ENCODE results near the gene AIFM1. TPM values are rescaled to one million over a fixed set of nuclear protein-coding genes. Genes with fewer than 3 reads are reported as not detected.

The AIFM1 gene
- total and polyA plus RNA-seq, 2 of the 4 experiments (the other 2 are of a cell fraction): 22.0 to 27.4 TPM

DNA sequence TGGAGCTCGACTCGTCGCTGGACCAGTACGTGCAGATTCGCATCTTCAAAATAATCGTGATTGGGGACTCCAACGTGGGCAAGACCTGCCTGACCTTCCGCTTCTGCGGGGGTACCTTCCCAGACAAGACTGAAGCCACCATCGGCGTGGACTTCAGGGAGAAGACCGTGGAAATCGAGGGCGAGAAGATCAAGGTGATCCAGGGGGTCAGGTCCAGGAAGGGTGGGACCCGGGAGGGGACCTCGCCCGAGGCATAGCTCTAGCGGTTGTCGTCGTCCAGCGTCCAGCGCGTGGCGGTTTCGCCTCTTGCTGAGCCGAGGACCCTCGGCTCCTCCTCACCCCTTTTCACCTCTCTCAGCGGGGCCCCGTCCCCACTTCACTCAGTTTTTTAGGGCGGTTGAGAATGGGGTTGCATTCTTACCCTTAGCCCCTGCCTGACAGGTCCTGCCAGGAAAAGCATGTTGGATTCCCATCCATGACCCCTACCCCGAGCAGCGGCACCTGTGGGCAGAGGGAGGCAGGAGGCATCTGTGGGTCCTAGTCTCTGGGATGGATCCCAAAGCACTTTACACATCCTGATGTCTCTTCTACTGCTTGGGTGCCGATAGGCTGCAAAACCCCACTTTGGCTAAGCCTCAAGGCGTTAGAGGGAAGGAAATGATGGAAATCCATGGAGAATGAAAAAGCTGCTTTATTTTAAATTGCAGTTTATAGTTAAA is 6.6 kb upstream of the AIFM1 start:
- H3K4me3 ChIP-seq (ENCODE audit: insufficient read depth, low read depth, low read length): peak overlapping the region; percentile 42
- no TSS peak for BruUV-seq (replicated peaks)
- peak overlapping the region; percentile 9 for H2AK9ac ChIP-seq (replicated peaks; ENCODE audit: low read depth, low read length, poor library complexity)
- no peak overlapping the region for H4K5ac ChIP-seq (ENCODE audit: low read depth, low read length)
- dilution Hi-C loops (cut with HindIII; ENCODE audit: low sequenced_read_pairs, unreplicated experiment) (no loop called here), in situ Hi-C loops (cut with MboI; ENCODE audit: low sequenced_read_pairs) (no loop called here), intact Hi-C loops (cut with micrococcal nuclease) (loop anchor here (5.0 kb wide), 1 partner anchor 60 kb away; the partner anchor contains the start of gene ELF4)
- ChIA-PET CTCF (no interaction called here), POLR2A (ENCODE audit: unreplicated experiment) (no interaction called here)
- peak overlapping the region; percentile 48; the same call in 1 of the 2 replicates for H2BK120ac ChIP-seq (ENCODE audit: low read depth, low read length)
- no peak for DNase-seq
- H3K18ac ChIP-seq (ENCODE audit: low read depth, low read length): no peak overlapping the region
- H3K4me2 ChIP-seq (ENCODE audit: low read depth, low read length): peak overlapping the region; percentile 3
- no peak overlapping the region for H2BK5ac ChIP-seq (ENCODE audit: low read depth, low read length, poor library complexity, severe bottlenecking)
- H4K91ac ChIP-seq (ENCODE audit: insufficient read depth, low read depth, low read length): peak overlapping the region; percentile 32; the same call in 1 of the 2 replicates
- H3K36me3 ChIP-seq (ENCODE audit: control insufficient read depth, insufficient read depth, low read length): no peaks in the 10 kb centered on the region
- H2AFZ ChIP-seq (replicated peaks; ENCODE audit: low read length, poor library complexity): peak overlapping the region; percentile 87
- 45% methylated on average over 10 of the region's 34 CpGs; no CpG with 5 or more reads in 1 of the 2 experiments for WGBS, 2 experiments (ENCODE audit: extremely low coverage in 2 of 2, insufficient read length in 1 of 2)
- 0 out of 2 replicates have a peak overlapping the region, but pooled peaks have one; percentile 41 for H3K14ac ChIP-seq (replicated peaks; ENCODE audit: low read depth, low read length)
- H3K27ac ChIP-seq (ENCODE audit: insufficient read depth, low read length): no peak overlapping the region
- no peaks in the 10 kb centered on the region for H3K79me1 ChIP-seq (ENCODE audit: low read depth in 1 of 2, low read length in 2 of 2)
- H2BK15ac ChIP-seq (ENCODE audit: low read depth, low read length): peak overlapping the region; percentile 22; the same call in 1 of the 3 replicates
- H3K9ac ChIP-seq (ENCODE audit: low read depth, low read length): no peak overlapping the region
- no peaks in the 10 kb centered on the region for H4K20me1 ChIP-seq (ENCODE audit: insufficient read depth, low read length)
- H2BK20ac ChIP-seq (ENCODE audit: low read depth, low read length): no peak overlapping the region
- peak overlapping the region; percentile 48; the same call in 1 of the 2 replicates for H3K4ac ChIP-seq (ENCODE audit: low read depth, low read length)
- no peak overlapping the region for H3K23ac ChIP-seq (ENCODE audit: low read depth, low read length)
- peaks cover 2% of the 10 kb centered on the region; the same call in 1 of the 2 replicates for H3K27me3 ChIP-seq (ENCODE audit: control insufficient read depth, insufficient read depth, low read length)
- no peak overlapping the region for H3K56ac ChIP-seq (ENCODE audit: extremely low read depth, insufficient read depth, low read length)
- H2AK5ac ChIP-seq (ENCODE audit: low read depth, low read length): 0 out of 2 replicates have a peak overlapping the region, but pooled peaks have one; percentile 69
- H3K9me3 ChIP-seq (ENCODE audit: control insufficient read depth, insufficient read depth, low read length): no peaks in the 10 kb centered on the region
- ATAC-seq (ENCODE audit: low read depth): no peak
- peaks cover 11% of the 10 kb centered on the region; the same call in 1 of the 2 replicates for H3K9me1 ChIP-seq (ENCODE audit: insufficient read depth, low read length)
- H4K8ac ChIP-seq (ENCODE audit: low read depth in 2 of 2, low read length in 2 of 2): peak overlapping the region; percentile 44 to 64; a peak in 2 of 4 replicates
- H3K4me1 ChIP-seq (ENCODE audit: control insufficient read depth, insufficient read depth, low read length): peaks cover 7% of the 10 kb centered on the region
- TF ChIP-seq POLR2A (IDR thresholded peaks at IDR 0.05; ENCODE audit: low read depth, low read length) (no peak), MAZ (IDR thresholded peaks at IDR 0.05; ENCODE audit: borderline replicate concordance, low read depth, low read length) (no peak), NFE2L2 (IDR thresholded peaks at IDR 0.05; ENCODE audit: low read depth, low read length) (no peak), MAFK (IDR thresholded peaks at IDR 0.05; ENCODE audit: low read depth, low read length) (no peak), RFX5 (IDR thresholded peaks at IDR 0.05; ENCODE audit: low read depth, low read length) (no peak), FOS (IDR thresholded peaks at IDR 0.05; ENCODE audit: low read depth, low read length) (no peak), CHD1 (IDR thresholded peaks at IDR 0.05; ENCODE audit: low read depth, low read length) (no peak), SMC3 (IDR thresholded peaks at IDR 0.05; ENCODE audit: low read depth, low read length) (no peak), BHLHE40 (IDR thresholded peaks at IDR 0.05; ENCODE audit: low read depth, low read length) (no peak), CEBPB (IDR thresholded peaks at IDR 0.05; ENCODE audit: low read depth, low read length) (no peak), RAD21 (IDR thresholded peaks at IDR 0.05; ENCODE audit: low read length) (no peak), RCOR1 (IDR thresholded peaks at IDR 0.05; ENCODE audit: insufficient replicate concordance, low read length) (no peak)
- TF ChIP-seq, protein P1, sequence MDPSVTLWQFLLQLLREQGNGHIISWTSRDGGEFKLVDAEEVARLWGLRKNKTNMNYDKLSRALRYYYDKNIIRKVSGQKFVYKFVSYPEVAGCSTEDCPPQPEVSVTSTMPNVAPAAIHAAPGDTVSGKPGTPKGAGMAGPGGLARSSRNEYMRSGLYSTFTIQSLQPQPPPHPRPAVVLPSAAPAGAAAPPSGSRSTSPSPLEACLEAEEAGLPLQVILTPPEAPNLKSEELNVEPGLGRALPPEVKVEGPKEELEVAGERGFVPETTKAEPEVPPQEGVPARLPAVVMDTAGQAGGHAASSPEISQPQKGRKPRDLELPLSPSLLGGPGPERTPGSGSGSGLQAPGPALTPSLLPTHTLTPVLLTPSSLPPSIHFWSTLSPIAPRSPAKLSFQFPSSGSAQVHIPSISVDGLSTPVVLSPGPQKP (IDR thresholded peaks at IDR 0.05; ENCODE audit: borderline replicate concordance, low read depth, low read length): no peak
- TF ChIP-seq, protein P2, sequence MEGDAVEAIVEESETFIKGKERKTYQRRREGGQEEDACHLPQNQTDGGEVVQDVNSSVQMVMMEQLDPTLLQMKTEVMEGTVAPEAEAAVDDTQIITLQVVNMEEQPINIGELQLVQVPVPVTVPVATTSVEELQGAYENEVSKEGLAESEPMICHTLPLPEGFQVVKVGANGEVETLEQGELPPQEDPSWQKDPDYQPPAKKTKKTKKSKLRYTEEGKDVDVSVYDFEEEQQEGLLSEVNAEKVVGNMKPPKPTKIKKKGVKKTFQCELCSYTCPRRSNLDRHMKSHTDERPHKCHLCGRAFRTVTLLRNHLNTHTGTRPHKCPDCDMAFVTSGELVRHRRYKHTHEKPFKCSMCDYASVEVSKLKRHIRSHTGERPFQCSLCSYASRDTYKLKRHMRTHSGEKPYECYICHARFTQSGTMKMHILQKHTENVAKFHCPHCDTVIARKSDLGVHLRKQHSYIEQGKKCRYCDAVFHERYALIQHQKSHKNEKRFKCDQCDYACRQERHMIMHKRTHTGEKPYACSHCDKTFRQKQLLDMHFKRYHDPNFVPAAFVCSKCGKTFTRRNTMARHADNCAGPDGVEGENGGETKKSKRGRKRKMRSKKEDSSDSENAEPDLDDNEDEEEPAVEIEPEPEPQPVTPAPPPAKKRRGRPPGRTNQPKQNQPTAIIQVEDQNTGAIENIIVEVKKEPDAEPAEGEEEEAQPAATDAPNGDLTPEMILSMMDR (conservative IDR thresholded peaks at IDR 0.05; ENCODE audit: low read depth, low read length): no peak
- TF ChIP-seq, protein P3, sequence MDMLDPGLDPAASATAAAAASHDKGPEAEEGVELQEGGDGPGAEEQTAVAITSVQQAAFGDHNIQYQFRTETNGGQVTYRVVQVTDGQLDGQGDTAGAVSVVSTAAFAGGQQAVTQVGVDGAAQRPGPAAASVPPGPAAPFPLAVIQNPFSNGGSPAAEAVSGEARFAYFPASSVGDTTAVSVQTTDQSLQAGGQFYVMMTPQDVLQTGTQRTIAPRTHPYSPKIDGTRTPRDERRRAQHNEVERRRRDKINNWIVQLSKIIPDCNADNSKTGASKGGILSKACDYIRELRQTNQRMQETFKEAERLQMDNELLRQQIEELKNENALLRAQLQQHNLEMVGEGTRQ (IDR thresholded peaks at IDR 0.05; ENCODE audit: low read depth, low read length): no peak

All from IMR-90 (cell line).